ENCODE data around the gene MSI2.

GRCh38 chr17:57228911-57229310, 27.4 kb upstream of the MSI2 start:
- TF ChIP-seq EZH2 (IDR thresholded peaks at IDR 0.05; ENCODE audit: insufficient read depth, poor library complexity, severe bottlenecking) (no peak), EZH2phosphoT487 (IDR thresholded peaks at IDR 0.05; ENCODE audit: insufficient read depth, low read depth) (no peak)

All from GM23248 (cell line).